Trophoblast cell (in vitro differentiated cells and primary cell): ENCODE data around the gene SPON1.

Experiments used
- DNase-seq, 2 donors: peaks; one replicate each; pipeline ENCODE4 v3.0.0-alpha.2; 2016
- H2AFZ ChIP-seq: 2 replicates; pipeline ENCODE4 v1.6.1; 2013; ENCODE audit warnings: low read length, moderate library complexity, mild to moderate bottlenecking; ENCODE audit not compliant: insufficient read depth, poor library complexity
- H2AK5ac ChIP-seq: 2 replicates; pipeline ENCODE4 v1.6.1; 2013; ENCODE audit warnings: mild to moderate bottlenecking, low read length
- H2BK120ac ChIP-seq: 2 replicates; pipeline ENCODE4 v1.6.1; 2013; ENCODE audit warnings: low read length, mild to moderate bottlenecking, moderate library complexity; ENCODE audit not compliant: insufficient read depth, poor library complexity
- H2BK12ac ChIP-seq: 2 replicates; pipeline ENCODE4 v1.6.1; 2013; ENCODE audit warnings: mild to moderate bottlenecking, low read length, moderate library complexity
- H2BK5ac ChIP-seq: 2 replicates; pipeline ENCODE4 v1.6.1; 2013; ENCODE audit warnings: low read length, low read depth, moderate library complexity, mild to moderate bottlenecking; ENCODE audit not compliant: poor library complexity
- H3K14ac ChIP-seq: 2 replicates; pipeline ENCODE4 v1.6.1; 2013; ENCODE audit warnings: mild to moderate bottlenecking, low read length
- H3K18ac ChIP-seq: 2 replicates; pipeline ENCODE4 v1.6.1; 2013; ENCODE audit warnings: mild to moderate bottlenecking, low read length
- H3K23ac ChIP-seq: 2 replicates; pipeline ENCODE4 v1.6.1; 2013; ENCODE audit warnings: low read length
- H3K27ac ChIP-seq: 2 replicates; pipeline ENCODE4 v1.5.1; 2013; ENCODE audit warnings: low read depth, mild to moderate bottlenecking, inconsistent platforms, low read length, moderate library complexity
- H3K27me3 ChIP-seq: 2 replicates; pipeline ENCODE4 v1.6.1; 2013; ENCODE audit warnings: inconsistent platforms, mild to moderate bottlenecking, low read length, moderate library complexity; ENCODE audit not compliant: insufficient read depth
- H3K36me3 ChIP-seq, 2 experiments: 1 replicate in 1 of 2; 2 replicates in 1 of 2; pipeline ENCODE4 v1.6.1; 2013; ENCODE audit warnings: low read length in 2 of 2, mild to moderate bottlenecking in 2 of 2, moderate library complexity in 1 of 2; ENCODE audit not compliant: insufficient read depth in 2 of 2, control insufficient read depth in 1 of 2
- H3K4ac ChIP-seq: 2 replicates; pipeline ENCODE4 v1.6.1; 2013; ENCODE audit warnings: low read depth, mild to moderate bottlenecking, low read length, moderate library complexity
- H3K4me1 ChIP-seq, 2 experiments: 1 replicate in 1 of 2; 2 replicates in 1 of 2; pipeline ENCODE4 v1.6.1; 2013; ENCODE audit warnings: low read length in 2 of 2, mild to moderate bottlenecking in 2 of 2, moderate library complexity in 1 of 2; ENCODE audit not compliant: insufficient read depth in 2 of 2, control insufficient read depth in 1 of 2
- H3K4me2 ChIP-seq: 2 replicates; pipeline ENCODE4 v1.6.1; 2013; ENCODE audit warnings: inconsistent platforms, mild to moderate bottlenecking, low read length, moderate library complexity
- H3K4me3 ChIP-seq: 2 replicates; pipeline ENCODE4 v1.5.1; 2013; ENCODE audit warnings: mild to moderate bottlenecking, low read depth, low read length, inconsistent platforms
- H3K79me1 ChIP-seq: one replicate; pipeline ENCODE4 v1.6.1; 2013; ENCODE audit warnings: low read length
- H3K79me2 ChIP-seq: 2 replicates; pipeline ENCODE4 v1.6.1; 2013; ENCODE audit warnings: low read length, mild to moderate bottlenecking; ENCODE audit not compliant: control insufficient read depth, insufficient read depth, poor library complexity
- H3K9ac ChIP-seq: 2 replicates; pipeline ENCODE4 v1.6.1; 2013; ENCODE audit warnings: mild to moderate bottlenecking, low read length
- H3K9me3 ChIP-seq: 2 replicates; pipeline ENCODE4 v1.6.1; 2013; ENCODE audit warnings: low read depth, mild to moderate bottlenecking, control low read depth, inconsistent platforms, low read length; ENCODE audit not compliant: insufficient read depth
- H4K12ac ChIP-seq: 2 replicates; pipeline ENCODE4 v1.6.1; 2013; ENCODE audit warnings: low read depth, mild to moderate bottlenecking, low read length, moderate library complexity
- H4K8ac ChIP-seq: 2 replicates; pipeline ENCODE4 v1.6.1; 2013; ENCODE audit warnings: low read depth, mild to moderate bottlenecking, low read length, moderate library complexity
- H4K91ac ChIP-seq: one replicate; pipeline ENCODE4 v1.6.1; 2013; ENCODE audit warnings: low read depth, mild to moderate bottlenecking, low read length, moderate library complexity
- WGBS: extraction: QIAGEN DNeasy Blood & Tissue Kit; methylation state at CpG from one replicate; pipeline ENCODE4 v1.1.7; 2013; ENCODE audit warnings: missing lambda C conversion rate; ENCODE audit not compliant: insufficient read length, insufficient coverage; ENCODE audit errors: extremely low coverage; 5-methylcytosine and 5-hydroxymethylcytosine counted together

The SPON1 gene

DNA sequence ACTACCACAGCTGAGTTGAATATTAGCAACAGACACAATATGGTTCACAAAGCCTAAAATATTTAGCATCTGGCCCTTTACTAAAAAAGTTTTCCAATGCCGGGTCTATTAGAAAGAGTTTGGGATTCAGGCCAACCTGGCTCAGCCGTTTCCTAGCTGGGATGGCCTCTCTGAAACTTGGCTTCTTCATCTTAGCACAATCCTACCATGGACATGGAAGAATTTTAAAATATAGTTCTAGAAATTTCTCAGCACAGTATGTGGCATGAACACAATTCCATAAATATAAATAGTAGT lies 292.7 kb downstream of the SPON1 start:
- Histone ChIP-seq H4K91ac (no peak overlapping the region), H3K18ac (no peak overlapping the region), H2BK12ac (no peak overlapping the region), H4K8ac (no peak overlapping the region), H2AFZ (no peak overlapping the region), H3K27ac (no peak overlapping the region), H3K36me3 (no peaks in the 10 kb centered on the region), H3K79me2 (no peaks in the 10 kb centered on the region), H2BK120ac (no peak overlapping the region), H3K9ac (no peak overlapping the region), H3K4me2 (no peak overlapping the region), H2BK5ac (no peak overlapping the region), H3K4ac (no peak overlapping the region), H3K27me3 (no peaks in the 10 kb centered on the region), H3K79me1 (no peaks in the 10 kb centered on the region), H3K9me3 (peaks cover 2% of the 10 kb centered on the region), H2AK5ac (no peak overlapping the region), H4K12ac (no peak overlapping the region), H3K4me1 (peaks cover 15 to 22% of the 10 kb centered on the region in 2 experiments), H3K23ac (no peak overlapping the region), H3K4me3 (no peak overlapping the region), H3K14ac (no peak overlapping the region)
- no peak for DNase-seq
- WGBS: no CpG with 5 or more reads among the region's 2 CpGs

DNA sequence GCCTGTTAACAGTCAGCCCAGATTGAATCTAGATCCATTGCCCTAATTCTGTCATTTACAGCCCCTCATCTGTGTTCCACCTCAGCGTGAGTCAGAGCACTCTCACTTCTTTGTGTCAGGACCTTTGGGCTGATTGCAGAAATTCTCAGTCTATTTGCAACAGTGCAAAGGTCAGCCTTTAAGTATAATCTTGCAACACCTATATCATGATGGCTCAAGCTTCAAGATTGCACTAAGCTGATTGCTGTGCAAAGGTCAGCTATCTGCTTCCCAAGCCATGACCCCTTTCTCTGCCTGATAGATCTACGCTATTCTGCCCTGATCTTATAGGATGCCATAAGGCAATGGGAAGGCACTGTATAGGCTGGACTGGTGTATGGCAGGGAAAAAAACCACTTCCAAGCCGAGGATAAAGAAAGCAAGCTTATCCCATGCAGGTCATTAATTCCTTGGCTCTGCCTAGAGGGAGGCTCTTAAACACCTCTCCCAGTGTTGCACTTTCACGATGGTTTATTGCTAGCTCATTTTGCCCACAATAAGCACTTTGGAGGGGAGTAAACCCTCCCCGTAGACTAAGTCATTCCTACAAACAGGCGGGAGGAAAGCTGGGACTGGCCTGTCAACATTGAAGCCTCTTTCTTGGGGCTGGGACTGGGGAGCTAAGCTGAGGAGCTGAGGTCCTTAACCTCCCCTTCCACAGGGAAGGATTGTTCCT lies 295.9 kb downstream of the SPON1 start:
- no peak overlapping the region for H3K4ac ChIP-seq
- H3K36me3 ChIP-seq: no peaks in the 10 kb centered on the region
- no peak overlapping the region for H2AFZ ChIP-seq
- H4K12ac ChIP-seq: no peak overlapping the region
- H3K14ac ChIP-seq: no peak overlapping the region
- H2BK12ac ChIP-seq: no peak overlapping the region
- peaks cover 15 to 22% of the 10 kb centered on the region in 2 experiments for H3K4me1 ChIP-seq
- no peak overlapping the region for H3K23ac ChIP-seq
- H2BK5ac ChIP-seq: no peak overlapping the region
- DNase-seq: peak; percentile 88 to 97
- no peaks in the 10 kb centered on the region for H3K79me1 ChIP-seq
- no peak overlapping the region for H2AK5ac ChIP-seq
- no peaks in the 10 kb centered on the region for H3K27me3 ChIP-seq
- no peak overlapping the region for H3K18ac ChIP-seq
- no peak overlapping the region for H3K27ac ChIP-seq
- no peaks in the 10 kb centered on the region for H3K79me2 ChIP-seq
- H3K4me3 ChIP-seq: no peak overlapping the region
- H4K91ac ChIP-seq: no peak overlapping the region
- no peak overlapping the region for H4K8ac ChIP-seq
- H2BK120ac ChIP-seq: no peak overlapping the region
- peaks cover 3% of the 10 kb centered on the region for H3K9me3 ChIP-seq
- H3K9ac ChIP-seq: no peak overlapping the region
- WGBS: no CpG with 5 or more reads among the region's 6 CpGs
- H3K4me2 ChIP-seq: no peak overlapping the region

DNA sequence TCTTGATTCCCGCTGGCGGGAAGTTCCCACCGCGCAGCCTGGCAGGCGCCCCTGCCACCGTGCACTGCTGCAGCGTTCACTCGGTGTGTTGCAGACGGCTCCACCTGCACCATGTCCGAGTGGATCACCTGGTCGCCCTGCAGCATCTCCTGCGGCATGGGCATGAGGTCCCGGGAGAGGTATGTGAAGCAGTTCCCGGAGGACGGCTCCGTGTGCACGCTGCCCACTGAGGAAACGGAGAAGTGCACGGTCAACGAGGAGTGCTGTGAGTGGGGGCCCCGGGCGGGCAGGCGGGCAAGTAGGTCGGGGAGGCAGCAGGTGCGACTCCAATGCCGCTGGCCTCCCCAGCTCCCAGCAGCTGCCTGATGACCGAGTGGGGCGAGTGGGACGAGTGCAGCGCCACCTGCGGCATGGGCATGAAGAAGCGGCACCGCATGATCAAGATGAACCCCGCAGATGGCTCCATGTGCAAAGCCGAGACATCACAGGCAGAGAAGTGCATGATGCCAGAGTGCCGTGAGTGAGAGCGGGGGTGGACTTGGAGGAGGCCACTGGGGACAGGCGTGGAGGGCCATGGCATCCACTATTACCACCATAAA lies 296.8 kb downstream of the SPON1 start:
- H3K27ac ChIP-seq: no peak overlapping the region
- H4K8ac ChIP-seq: no peak overlapping the region

DNA sequence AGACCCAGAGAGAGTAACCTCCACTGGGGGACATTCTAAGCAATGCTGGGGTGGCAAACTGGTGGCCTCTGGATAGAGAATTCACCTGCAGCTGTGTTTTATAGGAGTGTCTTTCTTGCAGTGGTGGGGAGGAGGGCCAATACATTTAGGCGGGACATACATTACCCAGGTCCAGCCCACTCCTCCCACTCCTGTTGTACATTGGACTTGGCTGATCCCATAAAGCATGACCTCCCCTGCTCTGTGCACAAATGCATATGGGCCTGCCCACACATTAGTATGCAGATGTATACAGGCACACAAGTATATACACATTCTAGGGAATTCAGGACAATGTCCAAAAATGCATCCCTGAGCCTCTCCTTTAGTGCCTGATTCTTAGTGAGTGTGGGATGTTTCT lies 297.4 kb downstream of the SPON1 start:
- Histone ChIP-seq H3K27ac (no peak overlapping the region), H3K27me3 (no peaks in the 10 kb centered on the region), H3K4me3 (no peak overlapping the region), H4K12ac (no peak overlapping the region), H2AFZ (no peak overlapping the region), H3K18ac (no peak overlapping the region), H2BK120ac (no peak overlapping the region), H3K79me1 (no peaks in the 10 kb centered on the region), H4K8ac (no peak overlapping the region), H3K4ac (no peak overlapping the region), H3K14ac (no peak overlapping the region), H3K23ac (no peak overlapping the region), H3K36me3 (peaks cover 0 to under 1% of the 10 kb centered on the region in 2 experiments), H3K9ac (no peak overlapping the region), H4K91ac (no peak overlapping the region), H3K79me2 (no peaks in the 10 kb centered on the region), H2BK12ac (no peak overlapping the region), H3K4me2 (no peak overlapping the region), H3K4me1 (peaks cover 9 to 14% of the 10 kb centered on the region in 2 experiments), H2AK5ac (no peak overlapping the region), H3K9me3 (peaks cover 3% of the 10 kb centered on the region), H2BK5ac (no peak overlapping the region)
- WGBS: no CpG with 5 or more reads among the region's 1 CpG
- no peak for DNase-seq

More for the DNA sequence above, 296.8 kb downstream of the SPON1 start:
- H3K27me3 ChIP-seq: no peaks in the 10 kb centered on the region
- no peaks in the 10 kb centered on the region for H3K79me2 ChIP-seq
- H4K91ac ChIP-seq: no peak overlapping the region
- no peak overlapping the region for H2BK120ac ChIP-seq
- peaks cover 13 to 20% of the 10 kb centered on the region in 2 experiments for H3K4me1 ChIP-seq
- H3K4me3 ChIP-seq: no peak overlapping the region
- no peak overlapping the region for H3K18ac ChIP-seq
- no peak overlapping the region for H3K23ac ChIP-seq
- no peak overlapping the region for H2AFZ ChIP-seq
- no peak overlapping the region for H3K4ac ChIP-seq
- peaks cover 3% of the 10 kb centered on the region for H3K9me3 ChIP-seq
- H3K36me3 ChIP-seq: no peaks in the 10 kb centered on the region
- H3K14ac ChIP-seq: no peak overlapping the region
- H4K12ac ChIP-seq: no peak overlapping the region
- peak; percentile 42 to 56 for DNase-seq
- H2BK12ac ChIP-seq: no peak overlapping the region
- no peak overlapping the region for H2AK5ac ChIP-seq
- H3K79me1 ChIP-seq: no peaks in the 10 kb centered on the region
- H3K9ac ChIP-seq: no peak overlapping the region
- no CpG with 5 or more reads among the region's 38 CpGs for WGBS
- H3K4me2 ChIP-seq: no peak overlapping the region
- H2BK5ac ChIP-seq: no peak overlapping the region
